Smooth muscle cell (in vitro differentiated cells): ENCODE measurements around the gene ATAD3B. TPM values are rescaled to one million over a fixed set of nuclear protein-coding genes. Genes with fewer than 3 reads are reported as not detected.

Source experiments
- DNase-seq: peaks from one replicate; lab custom pipeline; 2025; ENCODE audit not compliant: unreplicated experiment; lab: John Stamatoyannopoulos, UW
- H2AFZ ChIP-seq: fragments of 200-600 bp; sonication (generic); 2 replicates; pipeline ENCODE4 v1.6.0; 2016; ENCODE audit warnings: antibody characterized with exemption, low read depth, mild to moderate bottlenecking
- H3F3A ChIP-seq: fragments of 200-600 bp; sonication (generic); 2 replicates; pipeline ENCODE4 v1.6.0; 2017; ENCODE audit warnings: antibody characterized with exemption, low read depth
- H3K27ac ChIP-seq: fragments of 200-600 bp; sonication (generic); 2 replicates; pipeline ENCODE4 v1.5.1; 2016; ENCODE audit warnings: low read depth, mild to moderate bottlenecking
- H3K27me3 ChIP-seq: fragments of 200-600 bp; sonication (generic); 2 replicates; pipeline ENCODE4 v1.6.1; 2016; ENCODE audit warnings: low read depth, mild to moderate bottlenecking
- H3K36me3 ChIP-seq: fragments of 200-600 bp; sonication (generic); 2 replicates; pipeline ENCODE4 v1.5.1; 2016; ENCODE audit warnings: low read depth
- H3K4me1 ChIP-seq: fragments of 200-600 bp; sonication (generic); 2 replicates; pipeline ENCODE4 v1.5.1; 2016; ENCODE audit warnings: low read depth
- H3K4me2 ChIP-seq: fragments of 200-600 bp; sonication (generic); 2 replicates; pipeline ENCODE4 v1.6.0; 2016; ENCODE audit warnings: mild to moderate bottlenecking
- H3K4me3 ChIP-seq: fragments of 200-600 bp; sonication (generic); 2 replicates; pipeline ENCODE4 v1.5.1; 2016; ENCODE audit warnings: mild to moderate bottlenecking
- H3K79me2 ChIP-seq: fragments of 200-600 bp; sonication (generic); 2 replicates; pipeline ENCODE4 v1.6.0; 2016; ENCODE audit warnings: low read depth, mild to moderate bottlenecking
- H3K9ac ChIP-seq: fragments of 200-600 bp; sonication (generic); 2 replicates; pipeline ENCODE4 v1.6.0; 2016; ENCODE audit warnings: low read depth
- H3K9me3 ChIP-seq: fragments of 200-600 bp; sonication (generic); replicated peaks from 2 replicates; pipeline ENCODE4 v1.5.1; 2016; ENCODE audit warnings: low read depth
- H4K20me1 ChIP-seq: fragments of 200-600 bp; sonication (generic); 2 replicates; pipeline ENCODE4 v1.6.0; 2016; ENCODE audit warnings: low read depth
- WGBS: methylation state at CpG from one replicate; pipeline ENCODE4 v1.1.7; 2016; ENCODE audit warnings: low lambda C conversion rate; 5-methylcytosine and 5-hydroxymethylcytosine counted together
- polyA plus RNA-seq: library from polyadenylated mRNA; unstranded; fragments of >200 nt; fragmentation: Nextera tagmentation; extraction: Ambion mirVana; gene quantifications from 2 replicates; pipeline ENCODE4 v1.2.1, GENCODE V29; 2016
- total RNA-seq: library from RNA; depleted of rRNA; stranded (reverse); fragments of >200 nt; gene quantifications from 2 replicates; pipeline ENCODE4 v1.2.3, GENCODE V29; 2014
- TF ChIP-seq, protein P1 (sequence below): fragments of 200-600 bp; sonication (generic); IDR thresholded peaks from 2 replicates; pipeline ENCODE4 v1.5.1; 2017; ENCODE audit warnings: borderline replicate concordance, mild to moderate bottlenecking, antibody characterized with exemption; ENCODE audit not compliant: insufficient read depth, poor library complexity, severe bottlenecking

The ATAD3B gene
- total and polyA plus RNA-seq, 2 experiments from 2014 or later: 8.6 to 20.2 TPM

DNA sequence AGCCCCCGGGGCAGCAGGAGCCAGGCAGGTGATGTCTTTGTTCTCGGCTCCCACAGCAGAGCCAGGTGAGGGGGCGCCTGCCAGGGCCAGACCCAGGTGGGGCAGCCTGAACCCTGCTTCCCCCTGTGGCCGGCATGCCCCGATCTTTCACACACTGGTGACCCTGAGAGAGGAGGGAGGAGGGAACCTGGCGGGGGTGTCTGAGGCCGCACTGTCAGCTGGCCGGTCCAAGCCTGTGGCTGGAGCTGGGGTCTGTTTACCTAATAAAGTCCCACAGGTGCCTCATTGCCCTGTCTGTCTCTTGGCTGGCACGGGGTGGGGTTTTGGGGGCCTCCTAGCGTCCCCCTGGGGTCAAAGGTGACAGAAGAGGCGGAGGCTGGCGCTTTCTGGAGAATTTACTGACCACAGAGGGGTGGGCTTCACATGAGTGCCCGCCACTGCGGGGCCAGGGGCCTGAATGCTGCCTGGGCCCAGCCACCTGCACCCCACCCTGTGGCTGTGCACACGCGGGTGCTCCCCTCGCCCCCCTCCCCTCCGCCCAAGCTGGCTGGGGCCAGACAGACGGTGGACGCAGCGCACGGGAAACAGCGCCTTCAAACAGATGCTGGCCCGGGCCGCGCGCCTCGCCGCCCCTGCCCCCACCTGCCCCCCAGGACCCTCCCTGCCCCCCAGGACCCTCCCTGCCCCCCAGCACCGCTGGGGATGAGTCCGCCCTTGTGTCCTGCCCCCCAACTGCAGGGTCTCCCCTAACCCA is 63.0 kb downstream of the ATAD3B start:
- Histone ChIP-seq H3K4me2 (no peak overlapping the region), H3K27me3 (no peaks in the 10 kb centered on the region), H4K20me1 (peaks cover 7% of the 10 kb centered on the region), H2AFZ (no peak overlapping the region), H3K4me1 (peaks cover 7% of the 10 kb centered on the region), H3K9me3 (no peaks in the 10 kb centered on the region), H3K79me2 (peaks cover 3% of the 10 kb centered on the region), H3K4me3 (no peak overlapping the region), H3F3A (no peaks in the 10 kb centered on the region), H3K9ac (no peak overlapping the region), H3K36me3 (no peaks in the 10 kb centered on the region), H3K27ac (no peak overlapping the region)
- no peak for DNase-seq
- TF ChIP-seq, protein P1, sequence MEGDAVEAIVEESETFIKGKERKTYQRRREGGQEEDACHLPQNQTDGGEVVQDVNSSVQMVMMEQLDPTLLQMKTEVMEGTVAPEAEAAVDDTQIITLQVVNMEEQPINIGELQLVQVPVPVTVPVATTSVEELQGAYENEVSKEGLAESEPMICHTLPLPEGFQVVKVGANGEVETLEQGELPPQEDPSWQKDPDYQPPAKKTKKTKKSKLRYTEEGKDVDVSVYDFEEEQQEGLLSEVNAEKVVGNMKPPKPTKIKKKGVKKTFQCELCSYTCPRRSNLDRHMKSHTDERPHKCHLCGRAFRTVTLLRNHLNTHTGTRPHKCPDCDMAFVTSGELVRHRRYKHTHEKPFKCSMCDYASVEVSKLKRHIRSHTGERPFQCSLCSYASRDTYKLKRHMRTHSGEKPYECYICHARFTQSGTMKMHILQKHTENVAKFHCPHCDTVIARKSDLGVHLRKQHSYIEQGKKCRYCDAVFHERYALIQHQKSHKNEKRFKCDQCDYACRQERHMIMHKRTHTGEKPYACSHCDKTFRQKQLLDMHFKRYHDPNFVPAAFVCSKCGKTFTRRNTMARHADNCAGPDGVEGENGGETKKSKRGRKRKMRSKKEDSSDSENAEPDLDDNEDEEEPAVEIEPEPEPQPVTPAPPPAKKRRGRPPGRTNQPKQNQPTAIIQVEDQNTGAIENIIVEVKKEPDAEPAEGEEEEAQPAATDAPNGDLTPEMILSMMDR: no peak
- WGBS: 95% methylated on average over 10 of the region's 31 CpGs

DNA sequence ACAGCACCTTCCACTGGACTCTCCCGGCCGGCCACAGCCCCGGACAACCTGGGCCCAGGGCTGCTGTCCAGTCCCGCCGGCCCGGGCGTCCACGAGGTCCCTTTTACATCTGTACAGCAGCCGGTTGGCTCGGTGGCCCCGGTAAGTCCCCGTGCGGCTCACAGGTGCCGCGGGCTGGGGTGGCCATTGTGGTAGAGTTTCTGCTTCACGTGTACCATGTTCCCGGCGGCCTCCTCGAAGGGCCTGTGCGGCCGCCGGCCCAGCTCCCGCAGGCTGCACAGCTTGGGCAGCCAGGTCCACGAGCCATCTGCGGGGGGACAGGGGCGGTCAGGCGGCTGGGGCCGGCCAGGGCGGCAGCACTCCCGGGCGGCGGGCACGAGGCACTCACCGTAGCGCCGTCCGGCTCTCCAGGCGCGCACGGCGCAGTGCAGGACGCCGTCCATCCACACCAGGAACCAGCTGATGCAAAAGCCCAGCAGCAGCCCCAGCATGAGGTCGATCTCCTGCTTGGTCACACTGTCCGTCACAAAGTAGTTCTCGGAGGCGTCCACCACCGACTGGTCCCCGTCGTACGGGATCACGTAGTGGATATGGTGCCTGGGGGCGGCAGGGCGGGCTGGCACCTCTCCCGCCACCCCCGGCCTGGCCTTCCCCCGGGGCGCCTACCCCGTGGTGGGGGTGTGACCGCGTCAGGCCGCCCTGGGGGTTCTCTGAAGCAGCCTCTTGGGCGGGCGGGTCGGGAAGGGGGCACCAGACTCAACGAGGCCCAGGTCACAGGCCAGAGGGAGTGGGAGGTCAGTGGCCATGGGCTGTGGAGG is 63.8 kb downstream of the ATAD3B start:
- 96% methylated on average over 52 of the region's 66 CpGs for WGBS
- Histone ChIP-seq H3K4me3 (no peak overlapping the region), H3K9me3 (no peaks in the 10 kb centered on the region), H3K27me3 (no peaks in the 10 kb centered on the region), H3K36me3 (no peaks in the 10 kb centered on the region), H2AFZ (no peak overlapping the region), H3K4me2 (no peak overlapping the region), H3F3A (no peaks in the 10 kb centered on the region), H3K27ac (no peak overlapping the region), H3K4me1 (peaks cover 7% of the 10 kb centered on the region), H4K20me1 (peaks cover 7% of the 10 kb centered on the region), H3K79me2 (peaks cover 3% of the 10 kb centered on the region), H3K9ac (no peak overlapping the region)
- DNase-seq: no peak
- TF ChIP-seq, protein P1: no peak

DNA sequence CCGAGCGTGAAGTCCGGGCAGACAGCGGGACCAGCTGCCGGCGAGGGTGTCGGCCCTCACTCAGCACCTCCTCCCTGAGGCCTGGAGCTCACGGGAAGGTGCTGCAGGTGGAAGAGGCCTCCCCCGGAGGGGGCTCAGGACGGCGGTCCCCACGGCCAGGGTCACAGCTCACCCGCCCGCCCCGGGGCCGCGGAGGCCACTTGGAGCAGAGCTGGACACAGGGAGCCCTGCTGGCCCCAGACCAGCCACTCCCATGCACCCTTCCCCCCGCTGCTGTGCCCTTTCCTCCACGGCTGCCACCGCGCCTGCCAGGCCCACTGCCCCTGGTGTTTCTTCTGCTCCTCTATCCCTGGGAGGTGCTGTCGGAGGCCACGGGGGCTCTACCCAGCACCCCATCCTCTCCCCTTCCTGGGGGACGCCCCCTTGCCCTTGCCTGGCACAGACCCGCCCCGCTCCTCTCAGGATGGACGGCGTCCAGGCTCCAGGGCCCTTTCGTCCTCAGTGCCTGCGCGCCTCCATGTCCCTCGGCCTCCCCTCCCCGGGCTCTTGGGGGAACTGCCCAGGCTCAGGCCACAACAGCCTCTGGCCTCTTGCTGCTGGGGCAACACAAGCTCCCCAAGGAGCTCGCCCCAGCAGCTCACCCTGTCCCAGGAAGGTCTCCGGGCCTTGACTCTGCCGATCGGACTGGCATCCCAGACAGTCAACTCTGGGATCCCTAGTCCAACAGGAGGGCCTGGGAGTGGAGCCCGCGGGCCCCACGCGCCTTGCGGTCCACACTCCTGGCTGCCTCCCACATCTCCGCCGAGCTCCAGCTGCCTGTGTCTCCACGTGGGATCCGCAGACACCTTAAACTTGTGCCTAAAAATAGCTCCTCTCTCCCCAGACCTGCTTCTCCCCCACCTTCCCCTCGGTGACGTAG is 64.7 kb downstream of the ATAD3B start:
- Histone ChIP-seq H2AFZ (no peak overlapping the region), H3K27me3 (no peaks in the 10 kb centered on the region), H3K27ac (no peak overlapping the region), H3K4me3 (no peak overlapping the region), H3K9ac (no peak overlapping the region), H3K79me2 (peaks cover 3% of the 10 kb centered on the region), H3K9me3 (no peaks in the 10 kb centered on the region), H3K4me1 (peaks cover 7% of the 10 kb centered on the region), H3F3A (no peaks in the 10 kb centered on the region), H3K36me3 (no peaks in the 10 kb centered on the region), H4K20me1 (peaks cover 7% of the 10 kb centered on the region), H3K4me2 (no peak overlapping the region)
- no peak for DNase-seq
- 93% methylated on average over 42 of the region's 48 CpGs for WGBS
- TF ChIP-seq, protein P1: no peak
